HG02870 (cell line): ENCODE results near the gene TSEN34.
"Not testable (repeated sequence)": the region's sequence is repeated elsewhere in the genome, so short reads cannot be mapped to it uniquely, and the experiment has no call there.

Experiments
- ATAC-seq: cut with Tn5 transposase; IDR thresholded peaks from one replicate; pipeline ENCODE4 v1.9.1; 2021; ENCODE audit warnings: mild to moderate bottlenecking, moderate library complexity; ENCODE audit not compliant: unreplicated experiment

The TSEN34 gene

GRCh38 chr19:54231077-54231931, 40.2 kb downstream of the TSEN34 start:
- ATAC-seq = no peak

GRCh38 chr19:54233941-54234340, 42.8 kb downstream of the TSEN34 start:
- no peak for ATAC-seq

- not testable (repeated sequence) for ATAC-seq
Measured at GRCh38 chr19:54239491-54240371, 48.6 kb downstream of the TSEN34 start.

GRCh38 chr19:54240372-54241336, 49.5 kb downstream of the TSEN34 start:
- ATAC-seq = not testable (repeated sequence)

GRCh38 chr19:54242234-54242633, 51.1 kb downstream of the TSEN34 start:
- not testable (repeated sequence) for ATAC-seq

GRCh38 chr19:54242646-54243045, 51.5 kb downstream of the TSEN34 start, which contains the start of gene LILRA6:
TSS of gene LILRA6 (minus strand) at chr19:54242790.
- ATAC-seq = not testable (repeated sequence)

- ATAC-seq = not testable (repeated sequence)
Measured at GRCh38 chr19:54243809-54244208, 52.7 kb downstream of the TSEN34 start.
